GM21717 (cell line): ENCODE results near the gene ZNF425.
"Not testable (repeated sequence)": the region's sequence is repeated elsewhere in the genome, so short reads cannot be mapped to it uniquely, and the experiment has no call there.

Experiments used
- ATAC-seq: cut with Tn5 transposase; IDR thresholded peaks from one replicate; pipeline ENCODE4 v1.9.1; 2021; ENCODE audit warnings: mild to moderate bottlenecking, moderate library complexity; ENCODE audit not compliant: unreplicated experiment

ZNF425 gene

DNA sequence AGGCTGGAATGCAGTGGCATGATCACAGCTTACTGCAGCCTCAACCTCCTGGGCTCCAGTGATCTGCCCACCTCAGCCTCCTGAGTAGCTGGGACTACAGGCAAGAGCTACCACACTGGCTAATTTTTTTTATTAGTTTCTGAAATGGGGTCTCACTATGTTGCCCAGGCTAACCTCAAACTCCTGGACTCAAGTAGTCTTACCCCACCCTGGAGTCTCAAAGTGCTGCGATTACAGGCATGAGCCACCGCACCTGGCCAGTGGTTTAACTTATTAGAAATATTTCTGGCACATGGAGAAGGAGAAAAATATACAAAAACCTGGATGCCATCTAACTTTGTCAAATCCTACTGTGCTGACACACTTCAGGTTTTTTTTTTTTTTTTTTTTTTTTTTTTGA is 50.8 kb downstream of the ZNF425 start:
- ATAC-seq = no peak

DNA sequence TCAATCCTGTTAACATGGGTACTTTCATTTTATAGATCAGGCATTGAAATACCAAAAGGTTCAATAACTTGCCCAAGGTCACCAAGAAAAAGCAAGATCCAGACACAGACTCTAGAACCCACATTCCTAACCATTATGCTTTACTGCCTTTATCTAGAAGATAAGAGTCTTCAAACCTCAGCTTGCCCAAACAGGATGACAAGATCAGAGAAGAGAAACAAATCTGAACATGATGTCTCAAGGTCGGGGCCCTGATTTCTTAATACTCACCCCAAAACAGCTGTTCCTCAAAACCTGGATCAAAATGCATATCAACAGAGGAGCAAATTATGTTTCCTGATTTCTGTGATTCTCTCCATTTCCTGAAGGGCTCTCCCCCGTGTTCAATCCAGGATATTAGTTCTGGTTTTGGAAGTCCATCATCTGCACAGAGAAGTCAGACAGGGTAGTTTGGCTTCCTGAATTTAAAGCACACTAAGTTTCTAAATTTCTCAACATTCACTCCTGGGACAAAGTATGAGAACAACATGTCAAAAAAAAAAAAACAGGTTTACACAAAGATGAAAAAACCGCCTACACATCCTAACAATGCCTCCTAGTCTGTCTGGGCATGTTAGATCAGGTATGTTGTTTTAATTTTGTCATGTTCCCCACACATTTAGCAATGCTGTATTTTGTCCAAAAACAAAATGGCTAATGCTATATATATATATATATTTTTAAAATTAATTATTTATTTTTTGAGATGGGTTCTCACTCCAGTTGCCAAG is 51.8 kb downstream of the ZNF425 start:
- no peak for ATAC-seq

DNA sequence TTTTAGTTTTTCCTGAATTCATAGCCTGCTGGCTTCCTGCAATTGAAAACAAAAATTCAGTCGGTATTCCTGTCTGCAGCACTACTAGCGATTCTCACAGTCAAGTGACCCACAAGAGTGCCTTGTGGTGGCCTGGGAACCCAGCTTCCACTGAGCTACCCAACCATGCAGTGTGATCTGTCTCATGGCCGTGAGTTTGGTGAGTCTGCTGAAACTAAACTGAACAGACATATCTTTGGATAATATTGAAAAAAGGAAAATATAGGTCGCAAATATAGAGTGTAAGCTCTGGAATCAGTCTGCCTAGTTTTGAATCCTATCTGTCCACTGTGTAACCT is 53.7 kb downstream of the ZNF425 start:
- no peak for ATAC-seq

DNA sequence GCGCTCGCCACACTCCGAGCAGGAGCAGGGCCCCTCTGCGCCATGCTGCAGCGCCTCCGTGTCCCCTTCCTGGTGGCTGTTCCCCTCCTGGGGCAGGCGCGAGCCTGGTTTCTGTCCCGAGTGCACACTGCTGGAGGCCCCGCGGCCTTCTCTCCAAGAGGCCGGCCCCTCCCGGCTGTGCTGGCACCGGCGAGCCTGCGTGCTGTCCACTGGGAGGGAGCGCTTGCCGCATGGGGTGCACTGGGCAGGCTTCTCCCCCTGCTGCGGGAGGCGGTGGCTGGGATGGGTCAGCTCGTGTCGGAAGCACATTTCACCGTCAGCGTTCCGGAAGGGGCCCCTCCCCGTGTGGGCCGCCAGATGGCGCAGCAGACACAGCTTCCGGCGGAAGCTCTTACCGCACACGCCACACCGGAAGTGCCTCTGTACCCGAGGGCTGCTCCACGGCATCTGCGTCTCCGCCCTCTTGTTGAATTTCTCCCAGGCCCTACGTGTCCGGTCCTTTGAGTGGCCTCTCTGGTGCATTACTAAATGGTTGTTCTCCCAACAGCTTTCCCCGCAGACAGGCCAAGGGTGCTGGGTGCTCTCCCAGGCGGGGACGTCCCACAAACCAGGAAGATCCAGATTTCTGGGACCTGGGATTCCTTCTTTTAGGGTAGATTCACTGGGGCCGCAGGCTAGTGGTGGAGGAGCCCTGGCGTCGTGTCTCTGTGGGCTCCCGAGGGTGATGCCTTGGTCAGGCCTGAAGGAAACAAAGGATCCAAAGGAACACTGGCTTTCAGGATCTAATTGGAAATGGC is 54.3 kb downstream of the ZNF425 start:
- ATAC-seq = no peak

DNA sequence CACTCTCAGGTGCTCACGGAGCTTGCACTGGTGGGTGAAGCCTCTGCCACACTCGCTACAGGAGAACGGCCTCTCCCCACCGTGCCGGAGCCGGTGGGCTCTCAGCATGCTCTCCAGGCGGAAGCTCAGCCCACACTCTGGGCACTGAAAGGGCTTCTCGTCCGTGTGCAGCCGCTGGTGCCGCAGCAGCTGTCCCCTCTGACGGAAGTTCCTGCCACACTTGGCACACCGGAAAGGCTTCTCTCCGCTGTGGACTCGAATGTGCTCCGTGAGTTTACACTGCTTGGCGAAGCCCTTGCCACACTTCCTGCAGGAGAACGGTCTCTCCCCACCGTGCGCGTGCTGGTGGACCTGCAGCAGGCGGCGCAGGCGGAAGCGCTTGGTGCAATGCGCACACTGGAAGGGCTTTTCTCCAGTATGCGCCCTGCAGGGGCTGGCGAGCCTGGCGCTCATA is 54.9 kb downstream of the ZNF425 start:
- no peak for ATAC-seq

DNA sequence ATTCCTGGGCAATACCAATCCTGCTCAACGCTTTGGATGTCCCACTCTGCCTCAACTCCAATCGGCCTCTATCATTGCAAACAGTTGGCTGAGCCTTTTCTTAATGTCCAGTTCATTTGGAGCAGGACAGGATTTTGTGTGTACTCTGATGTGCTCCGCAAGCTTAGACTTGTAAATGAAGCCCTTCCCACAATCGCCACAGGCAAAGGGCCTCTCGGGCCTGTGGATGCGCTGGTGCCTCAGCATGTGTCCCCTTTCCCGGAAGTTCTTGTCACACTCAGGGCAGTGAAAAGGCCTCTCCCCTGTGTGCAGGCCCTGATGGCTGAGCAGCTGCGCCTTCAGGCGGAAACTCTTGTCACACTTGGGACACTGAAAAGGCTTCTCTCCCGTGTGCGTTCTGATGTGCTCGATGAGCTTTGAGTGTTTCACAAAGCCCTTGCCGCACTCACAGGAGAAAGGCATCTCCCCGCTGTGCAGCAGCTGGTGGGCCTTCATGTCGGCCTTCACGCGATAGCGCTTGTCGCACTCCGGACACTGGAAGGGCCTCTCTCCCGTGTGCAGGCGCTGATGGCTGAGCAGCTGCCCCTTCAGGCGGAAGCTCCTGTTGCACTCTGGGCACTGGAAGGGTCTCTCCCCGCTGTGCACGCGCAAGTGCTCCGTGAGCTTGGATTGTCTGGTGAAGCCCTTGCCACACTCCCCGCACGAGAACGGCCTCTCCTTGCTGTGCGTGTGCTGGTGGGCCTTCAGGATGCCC is 55.6 kb downstream of the ZNF425 start:
- ATAC-seq = no peak

DNA sequence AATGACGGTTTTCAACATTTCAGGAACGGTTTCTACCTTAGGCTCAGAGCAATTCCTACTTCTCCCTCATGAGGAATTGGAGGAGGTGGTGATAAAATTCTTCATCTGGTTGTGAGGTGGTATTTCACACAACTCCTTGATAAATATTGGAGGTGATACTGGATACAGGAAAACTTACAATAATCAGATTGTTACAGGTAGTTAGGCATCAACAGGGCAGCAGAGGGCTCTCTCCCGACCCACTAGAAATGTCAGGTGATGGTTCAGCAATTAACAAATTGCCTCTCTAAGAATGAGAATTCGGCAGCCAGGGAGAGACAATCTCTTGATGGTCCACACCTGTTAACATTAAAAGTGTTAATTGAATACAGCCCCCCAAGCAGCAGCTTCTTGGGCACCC is 58.3 kb downstream of the ZNF425 start:
- ATAC-seq = no peak

DNA sequence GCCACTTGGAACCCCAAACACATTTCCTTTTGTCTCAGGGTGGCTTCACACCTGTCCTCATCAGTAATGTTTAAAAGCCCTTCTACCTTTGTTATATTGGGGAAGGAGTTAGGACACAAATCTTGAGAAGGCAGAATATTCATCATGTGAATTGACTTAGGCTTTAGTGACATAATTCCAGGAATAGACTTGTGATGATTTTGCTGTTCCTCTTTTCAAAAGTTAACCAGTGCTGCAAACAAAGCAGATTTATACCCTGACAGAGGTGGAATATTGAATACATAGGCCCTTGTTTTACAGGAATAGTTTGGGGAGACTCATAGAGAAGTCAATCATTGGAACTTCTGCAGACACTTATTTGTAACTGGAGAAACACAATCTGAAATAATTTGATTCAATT is 62.6 kb downstream of the ZNF425 start:
- ATAC-seq = no peak

DNA sequence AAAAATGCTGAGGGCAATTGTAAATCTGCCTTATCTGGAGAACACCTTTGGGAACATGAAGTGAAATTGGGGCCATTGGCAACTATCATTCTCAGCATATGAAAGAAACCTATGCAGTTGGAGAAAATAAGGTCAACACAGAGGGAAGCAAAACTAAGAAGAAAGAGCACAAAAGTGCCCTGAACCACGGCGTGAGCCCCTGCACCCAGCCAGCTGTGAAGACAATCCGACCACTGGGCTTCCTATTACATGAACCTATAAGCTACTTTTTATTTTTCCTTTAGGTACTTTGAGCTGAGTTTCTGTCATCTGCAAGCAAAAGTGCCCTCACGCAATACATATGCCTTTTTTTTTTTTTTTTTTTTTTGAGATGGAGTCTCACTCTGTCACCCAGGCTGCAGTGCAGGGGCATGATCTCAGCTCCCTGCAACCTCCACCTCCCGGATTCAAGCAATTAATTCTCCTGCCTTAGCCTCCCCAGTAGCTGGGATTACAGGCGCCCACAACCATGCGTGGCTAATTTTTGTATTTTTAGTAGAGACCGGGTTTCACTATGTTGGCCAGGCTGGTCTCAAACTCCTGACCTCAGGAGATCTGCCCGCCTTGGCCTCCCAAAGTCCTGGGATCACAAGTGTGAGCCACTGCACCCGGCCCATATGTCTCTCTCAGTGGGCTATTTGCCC is 63.8 kb downstream of the ZNF425 start:
- not testable (repeated sequence) for ATAC-seq

DNA sequence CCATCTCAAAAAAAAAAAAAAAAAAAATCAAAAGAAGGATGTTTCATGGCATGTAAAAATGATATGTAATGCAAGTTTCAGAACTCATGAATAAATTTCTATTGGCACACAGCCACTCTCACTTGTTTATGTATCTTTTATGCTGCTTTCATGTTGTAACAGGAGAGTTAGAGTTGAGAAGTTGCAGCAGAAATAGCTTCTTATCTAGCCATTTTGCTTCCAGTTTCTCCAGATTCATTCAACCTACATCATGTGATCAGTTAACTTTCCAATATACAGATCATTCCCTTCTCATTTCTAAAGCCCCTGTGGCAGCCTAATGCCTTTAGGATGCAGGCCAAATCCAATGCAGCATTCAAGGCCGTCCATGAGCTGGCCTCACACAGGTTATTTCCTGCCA is 66.0 kb downstream of the ZNF425 start:
- ATAC-seq = no peak

DNA sequence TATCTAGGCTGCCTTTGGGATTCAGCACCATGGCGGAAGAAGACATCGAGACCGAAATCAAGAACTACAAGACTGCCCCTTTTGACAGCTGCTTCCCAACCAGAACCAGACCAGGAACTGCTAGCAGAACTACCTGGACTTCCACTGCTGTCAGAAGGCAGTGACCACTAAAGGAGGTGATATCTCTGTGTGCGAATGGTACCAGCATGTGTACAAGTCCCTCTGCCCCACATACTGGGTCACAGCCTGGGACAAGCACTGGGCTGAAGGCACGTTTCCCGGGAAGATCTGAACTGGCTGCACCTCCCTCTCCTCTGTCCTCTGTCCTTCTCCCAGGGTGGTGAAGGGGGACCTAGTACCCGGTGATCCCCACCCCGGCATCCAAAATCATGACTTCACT is 72.2 kb downstream of the ZNF425 start:
- ATAC-seq = no peak

DNA sequence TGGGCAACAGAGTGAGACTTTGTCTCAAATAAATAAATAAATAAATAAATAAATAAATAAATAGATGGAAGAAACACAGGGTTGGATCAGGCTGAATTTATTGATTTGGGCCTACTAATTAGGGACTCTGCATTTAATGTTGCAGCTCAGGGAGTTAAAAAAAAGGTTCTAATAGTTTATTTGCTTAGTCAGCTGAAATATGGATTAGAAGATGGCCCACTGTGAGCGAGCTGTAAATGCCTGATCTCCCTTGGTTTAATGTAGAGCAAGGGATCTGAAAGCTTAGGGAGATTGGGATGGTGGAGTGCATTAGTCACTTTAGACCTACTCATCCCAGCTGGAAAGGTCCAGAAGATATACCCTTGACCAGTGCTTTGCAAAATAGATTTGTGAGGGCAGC is 72.7 kb downstream of the ZNF425 start:
- no peak for ATAC-seq
